Hypothalamus (tissue), 51 donors: Measurements from ENCODE around the gene SDK2.

ENCODE experiments used
- DNase-seq, 51 donors: peaks; one replicate each; lab custom pipeline; 2025; lab: John Stamatoyannopoulos, UW

Gene SDK2

DNA sequence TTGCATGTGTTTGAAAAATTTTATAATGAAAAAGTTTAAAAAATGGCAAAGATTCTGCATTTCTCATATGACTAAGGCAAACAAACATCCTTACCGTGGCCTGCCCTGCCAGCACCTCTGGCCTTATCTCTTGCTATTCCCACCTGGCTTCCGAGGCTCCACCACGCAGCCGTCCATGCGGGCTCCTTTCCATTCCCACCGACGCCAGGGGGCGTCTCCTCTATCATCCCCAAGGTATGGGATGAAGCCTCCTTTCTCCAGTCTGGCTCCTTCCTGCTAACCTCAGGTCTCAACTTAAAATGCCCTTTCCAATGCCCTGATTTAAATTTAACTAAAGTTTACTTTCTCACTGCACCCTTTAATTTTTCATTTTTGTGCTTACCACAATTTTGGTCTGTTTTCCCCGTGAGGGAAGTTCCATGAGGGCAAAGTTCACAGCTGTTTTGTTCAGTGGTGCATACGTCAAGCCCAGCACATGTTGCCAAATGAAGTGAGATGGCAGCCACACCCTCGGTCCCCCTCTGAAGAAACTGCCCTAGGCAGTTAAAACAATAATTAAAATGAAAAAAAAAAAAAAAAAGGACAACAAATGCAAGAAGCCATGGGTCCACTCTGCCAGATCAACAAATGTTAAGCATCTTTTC, 13.3 kb upstream of the SDK2 start:
- DNase-seq: peak in 8 of 51 donors; percentile 9 to 57 (median 24)

GRCh38 chr17:73654241-73654640, 10.0 kb upstream of the SDK2 start:
- no peak for DNase-seq

DNA sequence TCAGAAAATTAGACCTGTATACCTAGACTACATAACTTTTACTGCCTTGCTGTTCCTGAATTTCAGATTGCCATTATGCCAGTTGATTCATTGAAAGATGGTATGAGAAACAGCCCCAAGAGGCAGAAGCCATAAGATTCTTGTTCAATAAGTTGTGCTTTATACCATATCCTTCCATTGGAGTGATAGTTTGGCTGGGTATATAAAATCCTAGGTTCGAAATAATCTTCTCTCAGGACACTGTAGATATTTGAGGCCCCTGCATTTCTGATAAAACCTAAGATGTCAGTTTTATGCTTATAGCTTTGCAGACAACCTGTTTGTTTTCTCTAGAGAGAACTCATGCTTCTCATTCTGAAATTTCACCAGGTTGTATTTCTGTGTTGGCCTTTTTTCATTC, 9.6 kb upstream of the SDK2 start:
- no peak for DNase-seq

DNA sequence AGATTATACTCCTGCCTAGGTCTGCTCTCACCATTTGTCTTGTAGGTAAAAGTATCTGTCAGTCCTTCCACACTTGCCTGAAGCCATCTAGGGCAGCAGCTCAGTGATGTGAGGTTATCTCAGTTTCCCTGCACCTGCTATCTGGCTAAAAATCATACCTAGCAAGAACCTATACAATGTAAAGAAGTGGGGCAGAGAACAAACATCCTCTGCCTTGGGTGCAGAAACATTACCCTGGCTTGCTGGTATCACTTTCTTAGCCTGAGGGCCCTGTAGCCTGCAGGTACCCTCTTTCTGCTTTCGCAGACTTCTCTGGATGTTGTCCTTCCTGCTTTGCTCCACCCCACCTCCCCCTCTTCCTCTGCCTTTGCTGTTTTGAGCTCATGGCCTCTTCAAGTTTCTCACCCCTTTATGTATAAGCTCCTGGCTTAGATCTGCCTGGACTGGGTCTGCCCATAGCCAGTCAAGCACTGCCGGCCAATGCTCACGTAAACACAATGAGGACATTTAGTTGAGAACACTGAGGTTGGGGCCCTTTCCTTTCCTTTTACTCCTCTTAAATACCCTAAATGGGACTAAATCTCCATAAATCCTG, 8.7 kb upstream of the SDK2 start:
- DNase-seq: no peak

DNA sequence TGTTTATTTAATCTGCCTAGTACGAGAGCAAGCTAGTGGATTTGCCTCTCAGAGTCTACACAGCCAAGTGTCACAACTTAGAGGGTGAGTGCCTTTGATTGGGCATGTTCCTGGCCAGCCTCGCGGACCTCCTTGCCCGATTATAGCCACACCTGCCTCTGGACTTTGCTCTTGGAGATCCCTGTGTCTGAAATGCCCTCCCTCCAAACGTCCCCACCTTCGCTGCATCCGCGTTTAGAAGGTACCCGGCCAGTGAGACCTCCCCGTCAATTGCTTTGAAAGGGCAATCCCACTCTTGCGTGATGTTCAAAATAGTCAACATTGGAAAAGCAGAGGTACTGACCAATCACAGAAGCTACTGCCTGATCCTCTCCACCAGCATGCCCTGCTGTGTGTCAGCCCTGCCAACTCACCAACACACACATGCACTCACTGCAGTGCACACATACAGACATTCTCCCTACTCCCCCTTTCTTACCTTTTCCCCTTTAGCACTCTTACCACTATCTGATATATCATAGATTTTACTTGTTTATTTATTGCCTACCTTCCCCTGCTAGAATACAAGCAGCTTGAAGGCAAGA, 6.5 kb upstream of the SDK2 start:
- no peak for DNase-seq

- DNase-seq: peak in 2 of 51 donors; percentile 6 to 20
These were observed 5.9 kb upstream of the SDK2 start for GRCh38 chr17:73650140-73650539.

DNA sequence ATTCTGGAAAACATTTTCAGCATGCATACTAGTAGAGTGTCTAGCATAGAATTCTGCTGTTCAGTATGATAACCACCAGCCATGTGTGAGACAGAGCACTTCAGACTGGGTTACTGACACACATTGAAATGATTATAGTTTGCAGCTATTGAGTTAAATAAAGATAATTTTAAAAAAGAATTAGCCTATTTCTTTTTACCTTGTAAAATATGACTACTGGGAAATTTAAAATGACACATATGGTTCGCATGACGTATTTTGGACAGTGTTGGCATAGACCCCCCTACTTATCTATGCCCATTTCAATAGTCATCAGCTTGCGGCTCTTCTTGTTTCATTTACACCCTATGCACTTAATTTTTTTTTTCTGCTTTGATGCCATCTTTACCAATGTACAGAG, 4.7 kb upstream of the SDK2 start:
- DNase-seq: no peak

DNA sequence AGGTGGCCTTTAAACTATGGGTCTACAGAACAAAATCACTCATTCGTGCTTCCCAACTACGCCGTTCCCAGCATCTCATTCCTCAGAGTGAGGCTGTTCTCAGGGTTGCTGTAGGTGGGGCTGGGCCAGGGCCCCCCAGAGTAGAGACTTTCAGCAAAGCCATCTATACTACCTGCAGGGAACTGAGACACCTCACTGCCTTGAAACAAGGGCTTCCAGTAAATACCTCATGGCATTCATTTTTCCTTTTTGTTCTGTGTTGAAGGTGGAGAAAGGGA, 4.2 kb upstream of the SDK2 start:
- DNase-seq: no peak

DNA sequence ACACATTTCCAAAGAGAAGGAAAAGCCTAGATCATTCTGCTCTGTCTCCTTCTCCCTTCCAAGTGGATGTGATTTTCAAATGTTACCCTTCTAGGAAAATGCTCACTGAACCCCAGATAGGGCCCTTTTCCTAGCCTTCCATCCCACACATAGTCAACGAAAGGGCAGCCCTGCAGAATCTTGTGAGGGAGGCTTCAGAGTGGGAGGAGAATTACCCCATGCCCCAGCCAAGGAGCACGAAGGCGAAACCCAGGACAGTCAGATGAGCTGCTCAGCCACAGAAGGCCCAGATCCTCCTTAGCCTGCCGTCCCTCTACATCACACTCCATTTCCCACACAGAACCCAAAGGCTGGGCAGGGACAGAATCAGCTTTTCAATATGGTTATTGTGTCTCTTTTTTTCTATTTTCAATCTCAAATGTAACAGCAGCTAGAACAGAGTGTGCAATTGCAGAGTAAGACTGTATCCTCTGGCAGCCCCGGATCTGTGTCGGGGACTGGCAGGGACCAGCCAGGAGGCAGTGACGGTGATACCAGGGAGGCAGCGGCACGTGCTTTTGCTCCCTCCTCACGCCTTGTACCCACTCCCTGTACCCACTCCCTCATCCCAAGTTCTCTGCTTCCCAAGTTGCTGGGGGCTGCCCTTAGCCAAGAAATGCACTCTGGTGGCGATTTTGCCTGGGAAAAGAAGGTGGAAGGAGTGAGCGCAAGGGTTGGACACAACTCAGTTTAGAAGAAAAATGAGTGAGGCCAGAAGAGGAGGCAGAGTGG, 3.7 kb upstream of the SDK2 start:
- DNase-seq: no peak

GRCh38 chr17:73647301-73647695, 3.1 kb upstream of the SDK2 start:
- DNase-seq: no peak

DNA sequence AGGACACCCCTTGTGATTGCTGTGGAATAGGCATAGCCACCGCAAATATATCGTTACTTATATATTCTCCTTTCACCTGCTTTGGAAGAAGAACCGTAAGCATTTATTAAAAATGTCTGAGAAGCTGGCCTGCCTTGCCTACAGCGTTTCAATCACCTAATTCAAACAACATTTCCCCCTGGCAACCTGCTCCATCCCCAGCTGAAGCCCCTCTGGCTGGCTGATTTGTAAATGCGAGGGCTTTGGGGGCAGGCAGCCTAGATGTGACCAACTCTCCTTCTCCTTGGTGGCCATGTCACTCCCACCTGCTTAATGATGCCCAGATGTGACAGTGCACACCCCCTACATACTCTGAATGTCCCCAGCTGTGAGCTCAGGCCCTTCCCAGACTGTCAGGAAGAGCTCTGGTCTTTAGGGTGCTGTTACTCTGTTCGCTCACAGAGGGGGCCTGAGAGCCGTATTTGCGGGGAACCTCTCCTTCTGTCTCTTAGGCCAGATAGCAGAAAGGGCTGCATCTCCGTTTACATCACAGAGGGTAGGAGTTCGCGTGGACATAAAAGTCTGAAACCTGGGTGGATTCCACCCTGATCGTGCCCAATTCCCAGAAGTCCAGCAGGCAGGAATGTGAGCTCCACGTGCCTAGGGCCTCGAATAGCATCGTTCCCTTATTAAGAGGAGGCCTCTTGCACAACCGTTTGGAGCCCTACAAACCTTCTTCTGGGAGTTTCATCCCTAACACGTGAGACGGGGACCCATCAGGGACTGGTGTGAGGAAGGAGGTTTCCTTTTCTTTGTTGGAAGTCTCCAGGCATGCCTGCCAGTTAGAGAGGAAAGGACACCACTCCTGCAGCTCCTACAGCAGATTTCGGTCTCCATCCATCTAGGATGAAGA, 2.4 kb upstream of the SDK2 start:
- peak in 5 of 51 donors; percentile 8 to 48 (median 24) for DNase-seq

DNA sequence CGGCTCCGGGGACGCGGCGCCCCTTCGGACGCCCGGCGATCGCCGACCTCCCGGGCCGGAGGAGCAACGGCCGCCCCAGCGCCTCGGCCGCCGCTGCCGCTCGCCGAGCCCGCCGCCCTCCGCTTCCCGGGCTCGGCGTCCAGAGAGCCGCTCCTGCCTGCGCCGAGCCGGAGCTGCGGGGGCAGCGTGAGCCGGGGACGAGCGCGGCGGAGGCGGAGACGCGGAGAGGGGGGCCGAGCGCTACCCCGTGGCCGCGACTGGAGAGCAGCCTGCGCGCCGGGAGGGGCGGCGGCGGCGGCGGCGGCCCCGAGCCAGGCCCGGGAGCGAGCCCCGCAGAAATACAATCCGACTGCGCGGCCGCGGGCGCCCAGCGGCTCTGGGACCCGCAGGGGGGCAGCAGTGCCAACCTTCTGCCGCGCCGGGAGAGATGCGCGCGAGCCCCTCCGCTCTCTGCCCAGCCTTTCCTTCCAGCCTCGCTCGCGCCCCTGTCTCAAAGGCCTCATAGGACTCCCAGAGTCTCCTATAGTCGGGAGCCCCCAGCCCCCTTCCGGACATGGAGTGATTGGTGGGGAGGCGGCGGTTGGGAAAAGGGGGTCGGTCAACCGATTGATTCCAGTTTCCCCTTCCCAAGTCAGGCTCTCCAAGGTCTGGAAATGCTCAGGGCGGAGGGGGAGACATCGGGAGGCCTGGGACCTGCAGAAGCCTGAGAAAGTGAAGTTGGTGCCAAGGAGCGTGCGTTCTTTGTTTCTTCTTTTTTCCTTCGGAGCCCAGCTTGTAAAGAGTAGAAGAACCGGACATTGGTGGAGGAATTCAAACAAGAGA, 1.0 kb upstream of the SDK2 start:
- peak in 39 of 51 donors; percentile 16 to 82 (median 56) for DNase-seq

DNA sequence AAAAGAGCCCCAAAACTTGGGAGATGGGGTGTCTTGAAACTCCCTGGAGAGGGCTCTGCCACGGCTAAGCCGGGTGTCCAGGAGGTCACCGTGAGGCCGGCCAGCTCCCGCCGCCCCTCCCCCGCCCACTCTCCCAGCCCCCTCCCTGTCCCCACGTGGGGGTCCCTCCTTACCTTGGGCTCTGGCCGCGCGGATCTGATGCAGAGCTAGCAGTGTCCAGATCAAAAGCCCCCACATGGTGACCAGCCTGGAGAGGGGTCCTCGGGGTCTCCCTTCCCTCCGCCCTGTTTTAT, 447 bp downstream of the SDK2 start:
- DNase-seq: no peak

- peak in 18 of 51 donors; percentile 16 to 54 (median 35) for DNase-seq
These were observed 1.0 kb downstream of the SDK2 start for GRCh38 chr17:73643001-73643851.

GRCh38 chr17:73642659-73643000, 1.6 kb downstream of the SDK2 start:
- DNase-seq: no peak

DNA sequence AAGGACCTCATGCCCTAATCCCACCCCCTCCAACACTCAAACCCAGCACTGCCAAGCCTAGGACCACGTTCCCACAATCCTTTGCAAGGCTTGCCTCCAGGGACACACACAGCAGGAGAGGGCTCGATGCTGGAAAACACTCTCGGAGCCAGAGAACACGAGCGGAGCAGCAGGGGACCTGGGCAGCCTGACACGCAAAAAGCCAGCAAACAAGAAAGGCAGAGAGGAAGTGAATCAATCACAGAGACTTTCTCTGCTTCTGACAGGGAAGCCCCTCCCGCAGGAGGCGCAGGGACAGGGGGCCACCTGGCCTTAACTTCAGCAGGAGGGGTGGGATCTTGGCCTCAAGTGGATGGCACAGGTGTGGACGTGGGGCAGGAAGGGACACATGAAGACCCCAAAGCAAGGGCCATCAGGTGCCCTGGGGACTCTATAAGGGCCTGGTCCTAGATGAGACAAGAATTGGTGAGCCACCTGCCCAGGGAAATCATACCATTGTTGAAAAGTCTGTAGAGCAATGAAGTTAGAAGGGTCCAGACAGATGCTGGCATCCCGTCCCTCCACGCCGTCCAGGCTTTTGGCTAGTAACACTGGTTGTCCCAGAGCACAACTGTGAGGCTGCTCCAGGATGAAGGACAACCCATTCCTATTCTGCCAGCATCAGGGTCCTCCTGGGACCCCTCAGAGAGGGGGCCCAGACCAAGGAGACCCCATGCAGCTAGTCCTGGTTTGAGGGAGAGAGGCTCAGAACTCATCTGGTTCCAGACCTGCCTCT, 2.2 kb downstream of the SDK2 start:
- no peak for DNase-seq

GRCh38 chr17:73640691-73641090, 3.6 kb downstream of the SDK2 start:
- DNase-seq: no peak

- DNase-seq: no peak
These were observed 4.3 kb downstream of the SDK2 start for GRCh38 chr17:73639932-73640331.

- DNase-seq: no peak
These were observed 4.9 kb downstream of the SDK2 start for GRCh38 chr17:73639322-73639721.
